Embryonic facial prominence (tissue), 1 donor: ENCODE results near the gene NOTUM.

Experiments used
- DNase-seq: peaks from one replicate; pipeline ENCODE4 v3.0.0-alpha.2; 2016; ENCODE audit errors: extremely low spot score

Gene NOTUM

DNA sequence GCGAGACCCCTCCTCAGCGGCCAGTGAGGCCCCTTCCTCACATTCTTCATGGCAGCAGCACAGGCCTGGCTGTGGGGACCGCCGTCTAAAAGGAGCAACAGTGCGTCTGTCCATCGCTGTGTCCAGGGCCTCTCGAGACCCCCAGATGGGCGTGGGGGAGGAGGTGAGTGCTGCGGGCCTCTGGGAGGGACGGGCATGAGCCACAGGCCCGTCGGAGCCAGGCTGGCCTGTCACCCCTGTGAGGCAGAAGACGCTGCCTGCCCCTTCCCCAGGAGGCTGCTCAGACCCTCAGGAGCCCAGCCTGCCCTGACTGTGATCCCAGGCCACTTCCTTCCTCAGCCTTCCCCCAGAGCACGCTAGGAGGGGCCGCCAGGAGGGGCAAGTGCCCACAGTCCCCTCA is 21.8 kb downstream of the NOTUM start:
- no peak for DNase-seq

DNA sequence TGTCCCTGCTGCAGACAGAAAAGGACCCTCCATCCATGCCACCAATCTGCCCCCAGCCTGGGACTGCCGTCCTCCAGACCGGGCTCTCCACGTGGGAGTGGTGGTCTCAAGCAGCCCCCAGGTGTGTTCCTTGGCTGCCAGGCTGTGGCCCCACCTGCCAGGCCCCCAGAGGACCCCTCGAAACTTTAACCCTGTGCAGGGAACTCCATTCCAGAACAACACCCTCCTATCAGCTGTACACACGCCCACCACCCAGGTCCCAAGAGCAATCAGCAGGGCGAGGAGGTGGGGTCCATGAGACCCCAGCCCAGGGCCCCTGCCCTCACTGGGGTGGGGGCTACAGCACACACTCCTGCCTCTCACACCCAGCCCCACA is 25.3 kb downstream of the NOTUM start:
- DNase-seq: no peak

DNA sequence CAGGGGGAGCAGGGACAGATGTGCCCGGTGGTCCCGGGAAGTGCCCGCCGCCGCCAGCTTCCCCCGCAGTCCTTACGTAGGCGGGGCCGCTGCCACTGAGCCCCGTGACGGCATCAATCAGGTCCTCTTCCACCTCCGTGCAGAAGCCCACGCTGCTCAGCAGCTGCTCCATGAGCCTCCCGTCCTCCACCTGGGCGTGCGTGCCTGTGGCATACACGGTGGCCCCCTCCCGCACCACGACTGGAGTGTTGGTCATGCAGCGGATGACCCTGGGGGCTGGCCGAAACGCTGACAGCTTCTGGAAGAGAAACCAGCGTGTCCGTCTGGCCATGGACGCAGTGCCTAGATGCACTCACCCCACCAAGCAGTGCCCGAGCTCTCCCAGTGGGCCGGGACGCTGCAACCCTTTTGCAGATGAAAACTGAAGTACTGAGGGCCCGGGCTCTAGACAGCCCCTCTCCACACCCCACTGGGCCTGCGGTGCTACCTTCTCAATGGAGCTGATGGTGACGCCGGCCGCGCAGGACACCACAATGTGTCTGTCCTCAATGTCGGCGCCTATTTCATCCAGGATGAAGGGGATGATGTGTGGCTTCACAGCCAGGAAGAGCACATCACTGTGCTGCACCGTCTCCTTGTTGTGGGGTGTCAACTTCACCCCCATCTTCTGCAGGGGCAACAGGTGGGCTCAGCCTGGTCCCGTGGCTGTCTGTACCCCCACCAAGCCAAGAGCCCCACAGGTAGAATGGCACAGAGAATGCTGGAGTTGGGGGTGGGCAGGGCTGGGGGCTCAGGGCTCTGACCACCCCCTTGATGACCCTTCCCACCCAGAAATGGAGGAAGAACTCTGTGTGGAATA is 25.9 kb downstream of the NOTUM start:
- DNase-seq: no peak

DNA sequence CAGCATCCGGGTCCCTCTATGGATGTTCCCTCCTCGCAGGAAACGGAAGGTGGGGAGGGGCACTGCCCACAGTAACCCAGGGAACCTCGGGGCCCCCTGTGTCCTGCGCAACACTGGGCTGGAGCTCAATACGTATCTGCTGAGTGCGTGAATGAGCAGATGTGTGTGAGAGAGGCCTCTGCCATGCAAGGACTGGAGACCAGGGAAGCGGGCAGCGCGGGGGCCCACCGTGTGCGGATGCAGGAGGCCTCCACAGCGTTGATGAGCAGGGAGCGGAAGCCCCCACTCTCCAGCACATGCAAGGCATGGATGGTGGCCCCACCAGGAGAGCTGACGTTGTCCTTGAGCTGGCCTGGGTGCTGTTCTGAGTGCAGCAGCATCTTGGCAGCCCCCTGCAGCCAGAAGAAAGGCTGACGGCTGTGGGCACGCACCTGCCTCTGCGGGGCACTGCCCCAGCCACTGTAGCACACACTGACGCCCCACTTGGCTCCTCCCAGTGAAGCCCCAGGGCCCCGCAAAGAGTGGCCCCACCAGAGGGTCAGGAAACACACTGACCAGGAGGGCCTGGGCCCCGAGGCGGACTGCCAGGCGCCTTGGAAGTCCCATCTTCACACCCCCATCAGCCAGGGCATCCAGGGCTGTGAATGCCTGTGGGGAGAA is 26.8 kb downstream of the NOTUM start:
- no peak for DNase-seq

DNA sequence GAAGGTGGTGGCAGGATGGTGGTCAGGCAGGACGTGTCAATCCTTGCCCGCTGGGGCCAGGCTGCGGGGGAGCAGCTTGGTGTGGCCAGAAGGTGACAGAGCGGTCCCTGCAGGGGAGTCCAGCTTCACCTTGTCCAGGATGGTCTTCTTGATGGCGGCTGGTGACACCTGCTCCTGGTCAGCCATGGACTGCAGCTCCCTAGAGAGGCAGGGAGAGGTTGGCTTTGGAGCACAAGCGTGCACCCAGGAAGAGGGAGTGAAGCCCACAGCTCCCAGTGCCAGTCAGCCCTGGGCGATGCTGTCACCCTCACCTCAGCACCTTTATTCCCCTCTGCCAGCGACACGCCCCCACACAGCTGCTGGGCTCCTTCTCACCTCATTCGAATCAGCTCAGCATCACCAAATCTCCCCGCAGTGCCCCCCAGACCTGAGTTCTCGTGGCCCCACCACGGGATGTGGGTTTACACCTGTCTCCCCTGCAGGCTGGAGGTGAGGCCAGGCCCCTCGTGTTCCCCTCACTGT is 27.7 kb downstream of the NOTUM start:
- no peak for DNase-seq

DNA sequence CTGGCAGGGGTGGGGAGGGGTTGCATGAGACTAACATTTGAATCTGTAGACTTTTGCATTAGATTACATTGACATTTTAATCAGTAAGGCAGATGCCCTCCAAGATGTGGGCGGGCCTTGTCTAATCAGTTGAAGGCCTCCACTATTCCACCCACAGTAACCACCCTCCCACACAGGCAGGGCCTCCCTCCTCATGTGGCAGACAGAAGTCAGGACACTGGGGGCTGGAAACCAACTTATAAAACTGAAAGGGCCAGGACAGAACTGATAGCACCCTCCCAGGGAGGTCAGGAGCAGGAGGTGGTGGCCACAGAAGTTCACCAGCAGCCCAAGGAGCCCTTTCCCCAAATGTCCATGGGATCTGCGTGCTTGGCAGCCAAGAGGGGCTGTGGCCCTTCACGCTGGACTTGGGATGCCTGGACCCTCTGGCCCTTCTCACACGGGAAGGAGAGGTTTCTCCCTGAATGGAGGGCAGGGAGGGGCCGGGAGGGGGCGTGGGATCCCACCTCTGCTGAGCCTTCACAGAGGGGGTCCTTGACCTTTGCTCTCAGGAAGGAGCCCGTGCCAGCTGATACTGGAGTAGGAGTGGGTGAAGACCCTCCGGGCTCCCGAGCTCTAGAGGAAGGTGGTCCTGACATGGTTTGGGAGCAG is 28.5 kb downstream of the NOTUM start:
- DNase-seq: no peak

DNA sequence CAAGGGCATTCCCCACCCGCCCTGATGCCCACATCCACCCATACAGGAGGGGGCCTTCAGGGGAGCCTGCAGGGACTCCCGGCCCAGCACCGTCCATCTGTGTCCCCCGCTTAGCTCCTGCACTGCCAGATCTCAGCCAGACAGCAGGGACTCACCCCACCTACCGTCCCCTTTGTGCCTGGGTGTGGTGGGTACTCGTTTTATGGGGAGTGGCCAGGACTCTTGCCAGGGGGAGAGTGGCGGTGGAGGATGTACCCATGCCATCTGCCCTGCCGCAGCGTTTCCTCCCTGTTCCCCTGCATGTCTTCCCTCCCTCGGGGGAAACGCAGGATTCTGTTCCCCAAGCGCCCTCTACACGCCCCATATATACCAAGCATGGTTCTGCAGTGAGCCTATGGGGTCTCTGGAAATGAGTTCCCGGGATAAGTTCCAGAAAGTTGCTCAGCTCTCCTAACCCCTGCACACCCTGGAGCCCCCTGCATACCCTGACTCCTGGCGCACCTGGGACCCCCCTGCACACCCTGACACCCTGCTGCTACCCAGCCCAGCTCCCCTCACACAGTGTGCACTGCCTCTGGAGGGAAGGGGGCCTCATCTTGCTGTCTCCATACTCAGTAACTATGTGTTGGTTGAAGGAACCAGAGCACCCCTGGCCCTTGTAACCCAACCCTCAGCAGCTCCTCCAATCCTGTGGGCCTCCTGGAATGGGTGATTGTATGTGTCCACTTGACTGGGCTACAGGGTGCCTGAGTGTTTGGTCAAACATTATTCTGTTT is 29.2 kb downstream of the NOTUM start:
- DNase-seq: no peak

DNA sequence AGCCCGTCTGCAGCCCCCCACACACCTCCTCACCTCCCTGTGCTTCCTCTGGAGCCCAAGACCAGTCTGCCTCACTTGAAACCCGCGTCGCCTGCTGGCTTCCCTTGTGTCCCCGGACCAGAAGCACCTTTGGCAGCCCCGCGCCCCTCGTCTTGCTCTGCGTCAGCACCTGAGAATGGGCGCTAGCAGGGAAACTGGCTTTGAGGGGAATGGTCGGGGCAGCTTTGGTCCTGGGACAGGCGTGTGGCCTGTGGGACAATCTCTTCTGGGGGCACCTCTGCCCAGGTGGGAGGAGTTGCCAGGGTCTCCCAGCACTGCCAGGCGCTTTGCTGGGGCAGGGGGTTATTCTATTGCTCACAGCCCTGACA is 29.8 kb downstream of the NOTUM start:
- no peak for DNase-seq

DNA sequence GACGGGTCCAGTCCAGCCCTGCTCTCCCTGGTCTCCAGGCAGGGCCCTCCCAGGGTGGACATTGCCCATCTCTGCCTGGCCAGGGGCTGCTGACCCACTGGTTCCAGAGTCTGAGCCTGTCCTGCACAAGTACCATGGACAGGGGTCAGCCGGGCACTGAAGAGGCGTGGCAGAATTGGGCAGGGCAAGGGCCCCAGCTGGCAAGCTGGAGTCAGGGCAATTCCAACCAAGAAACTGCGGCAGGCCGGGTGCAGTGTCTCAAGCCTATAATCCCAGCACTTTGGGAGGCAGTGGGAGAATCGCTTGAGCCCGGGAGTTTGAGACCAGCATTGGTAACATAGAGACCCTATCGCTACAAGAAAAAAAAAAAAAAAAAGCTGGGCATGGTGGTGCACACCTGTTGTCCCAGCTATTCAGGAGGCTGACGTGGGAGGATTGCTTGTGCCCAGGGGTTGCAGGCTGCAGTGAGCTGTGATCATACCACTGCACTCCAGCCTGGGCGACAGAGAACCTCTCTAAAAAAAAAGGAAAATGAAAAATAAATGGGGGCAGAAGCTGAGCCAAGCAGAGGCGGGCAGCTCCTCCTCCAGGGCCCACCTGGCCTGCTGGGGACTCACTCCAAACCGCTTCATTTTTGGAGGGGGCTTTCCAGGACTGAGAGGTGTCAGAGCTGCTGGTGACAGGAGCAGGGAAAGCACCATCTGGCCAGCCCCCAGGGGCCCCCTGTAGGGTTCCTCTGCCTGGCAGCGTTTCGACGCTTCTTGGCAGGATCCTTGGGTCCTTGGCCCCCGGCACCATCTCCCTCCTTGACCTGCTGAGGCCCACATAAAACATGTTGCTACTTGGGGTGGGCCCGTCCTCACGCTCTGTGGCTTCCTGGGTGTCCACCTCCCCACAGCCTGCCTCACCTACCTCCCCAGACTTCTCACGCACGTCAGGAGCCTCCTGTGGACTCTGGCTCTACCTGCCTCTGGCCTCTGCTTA is 30.6 kb downstream of the NOTUM start:
- no peak for DNase-seq

DNA sequence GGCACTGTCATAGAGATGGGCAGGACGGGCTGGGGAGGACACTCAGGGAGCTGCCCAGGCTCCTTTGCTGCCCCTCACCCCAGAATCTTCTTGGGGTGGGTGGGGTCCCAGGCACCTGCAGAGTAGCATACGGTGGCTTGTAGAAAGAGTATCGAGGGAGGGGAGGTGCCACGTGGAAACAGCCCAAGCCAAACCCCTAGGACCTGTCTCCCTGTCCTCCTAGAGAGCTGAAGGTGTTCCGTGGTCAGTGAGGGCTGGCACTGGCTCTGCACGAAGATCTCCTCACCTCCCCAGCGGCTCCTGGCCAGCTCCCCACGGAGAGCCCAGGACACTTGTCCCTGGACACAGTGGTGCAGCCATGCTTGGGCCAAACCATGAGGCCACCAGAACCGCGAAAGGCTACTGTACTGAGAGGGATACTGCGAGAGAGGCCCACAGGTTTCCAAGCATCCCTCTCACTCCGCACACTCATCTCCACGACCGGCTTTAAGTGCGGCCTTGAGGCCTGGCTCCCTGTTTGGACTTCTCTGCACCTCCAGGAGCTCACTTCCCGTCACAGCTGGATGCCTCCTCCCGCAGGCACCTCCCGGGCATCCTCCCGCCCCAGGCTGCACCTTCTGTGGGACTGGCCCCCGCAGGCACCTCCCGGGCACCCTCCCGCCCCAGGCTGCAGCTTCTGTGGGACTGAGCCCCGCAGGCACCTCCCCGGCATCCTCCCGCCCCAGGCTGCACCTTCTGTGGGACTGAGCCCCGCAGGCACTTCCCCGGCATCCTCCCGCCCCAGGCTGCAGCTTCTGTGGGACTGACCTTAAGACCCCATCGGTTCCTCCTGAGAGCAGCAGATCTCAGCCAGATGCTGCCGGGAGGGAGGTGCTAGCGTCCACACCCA is 31.5 kb downstream of the NOTUM start:
- DNase-seq: no peak

DNA sequence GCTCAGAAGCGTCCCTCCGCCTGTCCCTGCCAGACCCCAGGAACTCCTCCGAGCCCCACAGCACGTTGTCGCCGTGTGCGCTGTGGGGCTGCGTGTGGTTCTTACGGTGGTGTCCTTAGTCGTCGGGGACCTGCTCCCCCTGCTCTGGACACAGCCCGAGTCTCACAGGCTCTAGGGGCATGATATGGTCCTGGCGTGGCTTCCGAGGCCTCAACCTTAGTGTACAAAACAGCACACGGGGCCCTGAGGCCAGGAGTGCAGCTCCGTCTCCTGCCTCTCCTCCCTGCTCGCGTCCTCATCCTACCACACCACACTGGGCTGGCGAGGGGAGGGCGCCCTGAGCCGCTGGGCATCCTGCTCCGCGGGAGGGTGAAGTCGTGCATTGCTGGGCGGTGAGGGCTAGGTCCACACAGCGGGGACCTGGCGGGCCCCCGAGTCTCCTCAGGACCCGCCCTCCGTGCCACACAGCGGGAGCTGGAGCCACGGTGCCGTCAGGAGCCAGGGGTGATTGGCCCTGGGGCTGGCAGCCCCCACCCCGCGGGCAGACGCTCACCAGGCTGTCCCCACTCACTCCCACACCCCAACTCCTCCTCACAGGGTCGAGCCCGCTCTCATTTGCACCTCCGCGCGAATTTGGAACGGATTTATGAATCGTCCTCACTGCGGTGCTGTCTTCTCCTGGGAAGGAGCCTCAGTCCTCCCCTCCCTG is 32.3 kb downstream of the NOTUM start:
- DNase-seq: no peak

DNA sequence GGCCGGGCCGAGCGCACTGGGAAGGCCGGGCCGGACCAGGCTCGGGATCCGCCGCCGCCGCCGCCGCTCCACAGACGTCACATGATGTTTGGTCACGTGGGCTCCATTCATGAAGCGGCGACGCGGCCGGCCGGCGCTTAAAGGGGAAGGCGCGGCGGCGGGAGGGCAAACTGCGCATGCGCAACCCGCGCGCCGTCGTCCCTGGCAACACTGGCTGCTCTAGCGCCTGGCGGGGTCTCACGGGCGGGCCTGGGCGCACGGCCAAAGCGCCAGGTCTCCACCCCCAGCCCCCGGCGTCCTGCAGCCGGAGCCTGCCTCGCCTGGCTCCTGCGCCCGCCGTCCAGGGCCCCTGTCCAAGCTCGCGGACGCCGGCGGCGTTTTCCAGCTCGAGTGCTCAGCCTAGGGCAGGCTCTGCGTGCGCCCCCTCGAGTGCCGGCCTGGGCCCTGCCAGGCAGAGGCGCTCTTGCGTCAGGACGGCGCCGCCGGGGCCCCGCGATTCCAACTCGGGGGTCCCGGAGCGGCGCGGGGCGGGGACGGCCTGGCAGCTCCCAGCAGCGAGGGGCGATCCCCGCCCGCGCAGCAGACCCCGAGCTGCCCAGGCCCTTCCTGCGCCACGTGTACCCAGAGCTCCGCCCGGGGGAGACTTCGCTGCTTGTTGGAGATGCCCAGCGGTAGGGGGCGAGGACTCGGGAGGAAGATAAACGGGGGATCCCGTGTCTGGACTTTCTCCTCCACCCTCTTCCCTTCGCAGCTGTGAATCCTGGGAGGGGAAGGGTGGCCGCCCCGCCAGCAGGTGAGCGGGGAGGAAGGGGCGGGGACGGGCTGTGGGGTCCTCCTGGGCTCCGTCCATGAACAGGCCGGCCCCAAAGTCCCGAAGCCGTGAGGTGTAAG is 33.1 kb downstream of the NOTUM start, which contains the start of gene MAFG:
MAFG (minus strand) TSS at position 83 of the 891 bp plus-strand sequence. CDS start 4,550 bp downstream, outside the sequence.
- DNase-seq: peak; percentile 88

DNA sequence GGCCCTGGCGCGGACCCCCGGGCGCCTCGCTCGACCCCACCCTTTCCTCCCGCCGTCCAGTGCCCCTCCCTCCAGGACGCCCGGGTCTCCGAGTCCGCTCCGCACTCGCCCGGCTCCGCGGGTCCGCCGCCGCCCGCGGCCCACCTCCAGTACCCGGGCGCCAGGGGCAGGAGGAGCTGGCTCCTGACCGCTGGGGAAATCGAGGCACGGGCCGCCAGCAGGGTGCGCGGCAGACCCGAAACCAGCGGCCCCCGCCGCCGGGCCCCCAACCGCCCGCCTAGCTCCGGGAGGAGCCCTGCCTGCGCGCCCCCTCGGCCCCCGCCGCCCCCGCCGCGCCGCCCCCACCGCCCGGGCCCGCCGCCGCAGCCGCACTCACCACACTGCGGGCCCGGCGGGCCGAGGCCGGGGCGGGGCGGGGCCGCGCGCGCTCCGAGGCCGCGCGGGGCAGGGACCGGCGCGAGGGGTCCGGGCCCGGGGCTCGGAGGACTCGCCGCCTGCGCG is 33.8 kb downstream of the NOTUM start:
- DNase-seq: no peak

DNA sequence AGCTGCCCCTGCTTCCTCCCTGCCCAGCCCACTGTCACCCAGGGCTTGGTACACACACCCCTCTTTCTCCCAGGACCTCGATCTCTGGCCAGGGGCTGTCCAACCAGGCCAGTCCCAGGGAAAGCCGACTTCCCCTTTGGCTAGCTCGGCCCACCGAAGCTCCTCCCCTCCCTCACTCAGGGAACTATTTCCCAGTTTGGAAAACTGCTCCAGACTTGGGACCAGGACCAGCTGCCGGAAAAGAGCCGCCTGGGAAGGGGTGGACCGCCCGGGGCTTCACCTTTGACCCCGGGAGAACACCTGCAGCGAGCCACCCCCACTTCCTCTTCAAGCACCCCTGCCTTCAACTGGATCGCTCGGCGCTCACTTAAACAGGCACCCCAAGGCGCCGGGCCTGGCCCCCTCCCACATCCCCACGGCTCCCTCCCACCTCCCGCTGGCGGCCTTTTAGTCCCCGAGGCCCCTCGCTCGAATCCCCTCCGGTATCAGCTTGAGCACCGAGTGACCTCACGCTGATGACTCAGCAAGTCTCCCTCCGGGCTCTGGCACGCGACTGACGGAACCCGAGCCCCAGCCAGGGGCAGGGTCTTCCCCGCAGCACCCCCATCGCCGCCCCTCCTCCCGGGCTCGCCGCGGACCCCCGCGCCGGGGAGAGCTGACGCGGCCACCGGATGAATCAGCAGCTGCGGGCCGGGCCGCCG is 34.4 kb downstream of the NOTUM start:
- DNase-seq: no peak

DNA sequence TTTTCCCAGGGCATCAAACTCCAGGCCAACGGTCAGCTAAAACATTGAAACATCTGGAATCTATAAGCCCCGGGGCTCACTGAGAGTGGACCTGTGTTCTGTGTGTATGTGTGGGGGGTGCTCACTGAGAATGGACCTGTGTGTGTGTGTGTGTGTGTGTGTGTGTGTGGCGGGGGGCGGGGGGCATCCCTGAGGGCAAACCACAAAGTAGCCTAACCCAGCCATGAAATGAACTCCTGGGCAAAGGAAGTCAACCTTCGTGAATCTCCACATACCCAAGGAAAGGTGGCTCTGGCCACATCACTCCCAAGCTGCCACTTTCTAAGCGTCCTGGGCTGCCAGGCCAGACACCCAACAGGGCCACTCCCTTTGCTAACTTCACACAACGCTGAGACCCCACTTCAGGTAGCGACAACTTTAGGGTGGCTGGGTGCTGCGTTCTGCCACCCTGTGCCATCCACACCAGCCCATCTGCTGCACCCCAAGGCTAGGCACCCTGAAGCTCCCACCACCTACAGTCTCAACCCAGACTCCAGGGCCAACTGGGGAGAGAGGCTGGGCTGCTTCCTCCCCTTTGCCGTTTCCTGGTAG is 35.0 kb downstream of the NOTUM start:
- DNase-seq: no peak
